Thyroid gland (tissue), 4 donors: ENCODE measurements around the gene KDSR. TPM values are rescaled to one million over a fixed set of nuclear protein-coding genes. Genes with fewer than 3 reads are reported as not detected.

ENCODE experiments used
- DNase-seq, 2 donors: peaks; one replicate each; pipeline ENCODE4 v3.0.0-alpha.2; 2019
- H3K27ac ChIP-seq, 3 donors: fragments of 200-600 bp; sonication (generic); 1 replicate in 2 of 3; 2 replicates in 1 of 3; pipeline ENCODE4 v1.5.1; 2016 to 2019; ENCODE audit warnings: mild to moderate bottlenecking in 1 of 3, moderate library complexity in 1 of 3
- H3K27me3 ChIP-seq: fragments of 200-600 bp; sonication (generic); one replicate; pipeline ENCODE4 v1.5.1; 2019
- H3K36me3 ChIP-seq, 2 donors: fragments of 200-600 bp; sonication (generic); one replicate each; pipeline ENCODE4 v1.5.1; 2016 to 2019
- H3K4me1 ChIP-seq, 2 donors: fragments of 200-600 bp; sonication (generic); one replicate each; pipeline ENCODE4 v1.5.1; 2017 to 2019
- H3K4me3 ChIP-seq, 3 donors: fragments of 200-600 bp; sonication (generic); replicated peaks in 1 of 3; 1 replicate in 2 of 3; 2 replicates in 1 of 3; pipeline ENCODE4 v1.5.1; 2016; ENCODE audit warnings: mild to moderate bottlenecking in 1 of 3
- H3K9me3 ChIP-seq: fragments of 200-600 bp; sonication (generic); one replicate; pipeline ENCODE4 v1.5.1; 2017
- POLR2A ChIP-seq, 2 donors: fragments of 450-650 bp; IDR thresholded peaks; one replicate each; pipeline ENCODE4 v1.6.1; 2017; ENCODE audit warnings: antibody characterized with exemption in 2 of 2, mild to moderate bottlenecking in 2 of 2, moderate library complexity in 1 of 2
- WGBS, 2 donors: methylation state at CpG; one replicate each; pipeline ENCODE4 v1.1.5; 2017; 5-methylcytosine and 5-hydroxymethylcytosine counted together
- intact Hi-C: fragments of 100-400 bp; cut with DNase I; formaldehyde crosslinking; loops from one replicate; pipeline ENCODE4 v1.15.1; 2023
- total RNA-seq, 4 donors: library from RNA; depleted of rRNA; stranded (reverse); fragments of >200 nt; gene quantifications; one replicate each; pipeline ENCODE4 v1.2.3, GENCODE V29; 2016
- TF ChIP-seq, protein P1 (sequence below), 6 experiments: fragments of 200-600 bp in 3 of 6; fragments of 450-650 bp in 3 of 6; sonication (generic) in 3 of 6; IDR thresholded peaks; one replicate each; pipeline ENCODE4 v1.5.1; 2016 to 2019; ENCODE audit warnings: antibody characterized with exemption in 6 of 6, mild to moderate bottlenecking in 2 of 6, inconsistent platforms in 1 of 6, moderate library complexity in 1 of 6

The KDSR gene, protein sequence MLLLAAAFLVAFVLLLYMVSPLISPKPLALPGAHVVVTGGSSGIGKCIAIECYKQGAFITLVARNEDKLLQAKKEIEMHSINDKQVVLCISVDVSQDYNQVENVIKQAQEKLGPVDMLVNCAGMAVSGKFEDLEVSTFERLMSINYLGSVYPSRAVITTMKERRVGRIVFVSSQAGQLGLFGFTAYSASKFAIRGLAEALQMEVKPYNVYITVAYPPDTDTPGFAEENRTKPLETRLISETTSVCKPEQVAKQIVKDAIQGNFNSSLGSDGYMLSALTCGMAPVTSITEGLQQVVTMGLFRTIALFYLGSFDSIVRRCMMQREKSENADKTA
- total RNA-seq: 10 to 100 TPM; 30.7 to 85.7 (median 46.8) TPM

DNA sequence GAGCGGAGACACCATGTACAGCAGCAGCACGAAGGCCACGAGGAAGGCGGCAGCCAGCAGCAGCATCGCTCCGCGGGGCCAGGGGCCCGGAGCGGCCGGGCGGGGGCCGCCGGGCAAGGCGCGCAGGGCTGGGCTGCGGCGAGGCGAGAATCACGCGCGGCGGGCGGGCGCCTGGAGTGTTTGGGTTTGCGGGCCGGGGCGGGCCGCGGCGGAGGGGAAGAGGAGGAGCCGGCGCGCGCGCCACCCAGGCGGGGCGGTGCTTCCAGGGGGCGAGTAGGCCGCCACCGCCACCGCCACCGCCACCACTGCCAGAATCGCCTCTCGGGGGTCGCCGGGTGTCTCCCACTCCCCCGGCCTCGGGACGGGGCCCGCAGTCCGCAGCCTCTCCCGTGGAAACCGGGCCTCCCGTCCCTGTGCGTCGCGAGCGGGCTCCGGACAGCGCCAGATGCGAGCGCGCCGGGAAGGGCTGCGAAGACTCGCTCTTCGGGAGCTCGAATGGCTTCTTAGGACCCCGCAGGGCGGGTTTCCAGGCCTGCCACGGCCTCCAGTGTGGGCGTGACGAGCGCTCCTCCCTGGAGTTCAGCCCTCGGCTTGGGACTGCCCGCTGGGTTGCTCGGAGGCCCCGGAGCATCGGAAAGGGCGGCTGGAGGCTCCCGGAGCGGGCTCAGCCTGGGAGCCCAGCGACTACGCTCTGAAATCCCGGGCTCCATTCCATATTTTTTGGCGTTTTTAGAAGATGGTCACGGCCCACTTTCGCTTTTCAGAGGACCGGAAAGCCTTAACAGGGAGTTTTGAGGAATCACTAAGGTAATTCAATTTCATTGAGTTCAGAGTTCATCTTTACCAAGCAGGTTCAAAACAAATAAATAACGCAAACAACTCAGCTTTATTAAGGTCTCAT lies at the start of gene KDSR:
TSS of gene KDSR (minus strand) at position 154 of the 901 bp plus-strand sequence. CDS start at position 66, 88 bp downstream.
- no peaks in the 10 kb centered on the region for H3K9me3 ChIP-seq
- peak within 1 kb of the TSS; percentile 12 to 99 (median 77) for H3K4me3 ChIP-seq
- H3K36me3 ChIP-seq: peaks cover 0 to 2% of the 10 kb centered on the region in 2 donors
- DNase-seq: peak; percentile 98
- intact Hi-C loops: loop anchor here (5.0 kb wide), 1 partner anchor 55 kb away; the partner anchor contains the start of gene VPS4B
- TF ChIP-seq, protein P1, sequence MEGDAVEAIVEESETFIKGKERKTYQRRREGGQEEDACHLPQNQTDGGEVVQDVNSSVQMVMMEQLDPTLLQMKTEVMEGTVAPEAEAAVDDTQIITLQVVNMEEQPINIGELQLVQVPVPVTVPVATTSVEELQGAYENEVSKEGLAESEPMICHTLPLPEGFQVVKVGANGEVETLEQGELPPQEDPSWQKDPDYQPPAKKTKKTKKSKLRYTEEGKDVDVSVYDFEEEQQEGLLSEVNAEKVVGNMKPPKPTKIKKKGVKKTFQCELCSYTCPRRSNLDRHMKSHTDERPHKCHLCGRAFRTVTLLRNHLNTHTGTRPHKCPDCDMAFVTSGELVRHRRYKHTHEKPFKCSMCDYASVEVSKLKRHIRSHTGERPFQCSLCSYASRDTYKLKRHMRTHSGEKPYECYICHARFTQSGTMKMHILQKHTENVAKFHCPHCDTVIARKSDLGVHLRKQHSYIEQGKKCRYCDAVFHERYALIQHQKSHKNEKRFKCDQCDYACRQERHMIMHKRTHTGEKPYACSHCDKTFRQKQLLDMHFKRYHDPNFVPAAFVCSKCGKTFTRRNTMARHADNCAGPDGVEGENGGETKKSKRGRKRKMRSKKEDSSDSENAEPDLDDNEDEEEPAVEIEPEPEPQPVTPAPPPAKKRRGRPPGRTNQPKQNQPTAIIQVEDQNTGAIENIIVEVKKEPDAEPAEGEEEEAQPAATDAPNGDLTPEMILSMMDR (IDR thresholded peaks at IDR 0.05): peak in 1 of 6 experiments; percentile 11
- TF ChIP-seq POLR2A (IDR thresholded peaks at IDR 0.05): peak in 1 of 2 donors; percentile 90
- 0% methylated on average over 7 to 26 of the region's 90 CpGs for WGBS, 2 donors
- no peaks in the 10 kb centered on the region for H3K27me3 ChIP-seq
- peak within 1 kb of the TSS; percentile 93 to 99 (median 97) for H3K27ac ChIP-seq
- H3K4me1 ChIP-seq: peaks cover 10 to 22% of the 10 kb centered on the region in 2 donors

DNA sequence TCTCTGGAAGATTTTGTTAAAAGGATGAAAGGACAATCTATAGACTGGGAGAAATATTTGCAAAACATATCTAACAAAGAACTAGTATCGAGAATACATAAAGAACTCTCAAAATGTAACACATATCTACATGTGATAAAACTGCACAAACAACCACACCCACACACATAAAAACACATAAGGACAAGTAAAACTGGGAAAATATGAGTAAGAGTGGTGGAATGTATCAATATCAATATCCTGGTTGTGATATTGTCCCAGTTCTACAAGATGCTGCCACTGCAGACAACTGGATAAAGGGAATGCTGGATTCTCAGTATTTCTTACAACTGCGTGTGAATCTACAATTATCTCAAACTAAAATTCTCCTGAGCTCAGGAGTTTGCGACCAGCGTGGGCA lies 45.9 kb upstream of the KDSR start:
- no peaks in the 10 kb centered on the region for H3K27me3 ChIP-seq
- TF ChIP-seq, protein P1 (IDR thresholded peaks at IDR 0.05): no peak
- TF ChIP-seq POLR2A (IDR thresholded peaks at IDR 0.05): no peak
- no peak overlapping the region for H3K27ac ChIP-seq
- H3K9me3 ChIP-seq: no peaks in the 10 kb centered on the region
- peaks cover 0 to 2% of the 10 kb centered on the region in 2 donors for H3K4me1 ChIP-seq
- 72 to 89% methylated on average over 4 of the region's 4 CpGs for WGBS, 2 donors
- no peak for DNase-seq
- no peak overlapping the region for H3K4me3 ChIP-seq
- intact Hi-C loops: no loop called here
- peaks cover 20 to 31% of the 10 kb centered on the region in 2 donors for H3K36me3 ChIP-seq

DNA sequence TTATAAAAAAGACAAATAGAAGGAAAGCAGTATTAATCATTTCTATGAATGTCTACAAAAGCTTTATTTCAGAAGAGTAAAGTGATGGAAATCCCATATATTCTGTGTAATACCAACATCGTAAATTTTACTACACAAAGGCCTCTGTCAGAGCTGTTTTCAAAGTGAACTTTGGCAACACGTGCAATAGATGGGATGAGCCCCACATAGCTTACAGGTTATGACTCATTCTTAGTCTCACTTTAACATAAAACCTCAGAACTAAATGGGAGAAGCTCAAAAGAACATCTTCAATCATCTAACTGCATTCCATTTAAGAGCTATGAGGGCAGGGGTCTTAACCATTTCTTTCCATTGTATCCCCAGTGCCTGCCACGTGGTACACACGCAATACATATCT lies 43.8 kb upstream of the KDSR start:
- no peak for TF ChIP-seq POLR2A (IDR thresholded peaks at IDR 0.05)
- TF ChIP-seq, protein P1 (IDR thresholded peaks at IDR 0.05): no peak
- H3K27me3 ChIP-seq: no peaks in the 10 kb centered on the region
- H3K4me1 ChIP-seq: peaks cover 10 to 12% of the 10 kb centered on the region in 2 donors
- no peak overlapping the region for H3K4me3 ChIP-seq
- 88 to 93% methylated on average over 4 of the region's 4 CpGs for WGBS, 2 donors
- no peaks in the 10 kb centered on the region for H3K9me3 ChIP-seq
- no peak for DNase-seq
- intact Hi-C loops: no loop called here
- peaks cover 20 to 31% of the 10 kb centered on the region in 2 donors for H3K36me3 ChIP-seq
- no peak overlapping the region for H3K27ac ChIP-seq

DNA sequence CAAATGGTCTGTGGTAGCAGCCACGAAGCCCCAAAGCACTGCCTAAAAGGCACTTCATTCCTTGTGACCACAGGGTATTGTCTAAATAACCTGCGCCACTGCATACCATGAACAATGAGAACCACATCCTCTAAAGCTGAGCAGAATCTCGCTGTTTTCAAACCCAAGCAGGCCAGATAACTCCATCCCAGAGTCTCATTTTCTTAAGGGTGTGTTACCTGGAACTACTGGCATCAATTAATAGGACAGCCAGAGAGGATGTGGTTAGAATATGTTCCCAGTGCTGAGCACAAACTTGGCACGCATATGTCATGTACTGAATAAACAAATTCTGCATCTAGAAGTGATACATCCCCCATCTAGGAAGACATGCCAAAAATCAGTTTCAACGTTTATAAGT lies 42.3 kb upstream of the KDSR start:
- no peak for TF ChIP-seq POLR2A (IDR thresholded peaks at IDR 0.05)
- TF ChIP-seq, protein P1 (IDR thresholded peaks at IDR 0.05): no peak
- Histone ChIP-seq H3K9me3 (no peaks in the 10 kb centered on the region), H3K27me3 (no peaks in the 10 kb centered on the region), H3K4me1 (peaks cover 14% of the 10 kb centered on the region in 2 donors), H3K27ac (no peak overlapping the region), H3K4me3 (no peak overlapping the region), H3K36me3 (peaks cover 20 to 31% of the 10 kb centered on the region in 2 donors)
- 76 to 85% methylated on average over 5 of the region's 5 CpGs for WGBS, 2 donors
- intact Hi-C loops: no loop called here
- DNase-seq: no peak
